ENCODE measurements around the gene KIAA0319L.

Gene KIAA0319L

GRCh38 chr1:35441926-35442579 lies 115.2 kb downstream of the KIAA0319L start:
- H3K27ac Mint-ChIP-seq = peak overlapping the region; percentile 49
- no peaks in the 10 kb centered on the region for H3K9me3 Mint-ChIP-seq
- H3K4me3 Mint-ChIP-seq = no peak overlapping the region
- H3K27me3 Mint-ChIP-seq (ENCODE audit: low read depth, poor library complexity) = no peaks in the 10 kb centered on the region
- H3K36me3 Mint-ChIP-seq (ENCODE audit: low read depth) = peaks cover 19% of the 10 kb centered on the region
- no peaks in the 10 kb centered on the region for H3K4me1 Mint-ChIP-seq
- no peak for TF ChIP-seq CTCF (IDR thresholded peaks at IDR 0.05)
- no peak for DNase-seq

- no peak for TF ChIP-seq CTCF (IDR thresholded peaks at IDR 0.05)
- H3K4me3 Mint-ChIP-seq = no peak overlapping the region
- no peak overlapping the region for H3K27ac Mint-ChIP-seq
- DNase-seq = no peak
- no peaks in the 10 kb centered on the region for H3K9me3 Mint-ChIP-seq
- no peaks in the 10 kb centered on the region for H3K4me1 Mint-ChIP-seq
- H3K27me3 Mint-ChIP-seq (ENCODE audit: low read depth, poor library complexity) = no peaks in the 10 kb centered on the region
- peaks cover 25% of the 10 kb centered on the region for H3K36me3 Mint-ChIP-seq (ENCODE audit: low read depth)
These were observed 117.6 kb downstream of the KIAA0319L start for GRCh38 chr1:35439626-35440025.

GRCh38 chr1:35437200-35437599 lies 120.0 kb downstream of the KIAA0319L start:
- DNase-seq = no peak
- H3K4me3 Mint-ChIP-seq = no peak overlapping the region
- H3K27ac Mint-ChIP-seq = peak overlapping the region; percentile 66
- TF ChIP-seq CTCF (IDR thresholded peaks at IDR 0.05) = no peak
- H3K4me1 Mint-ChIP-seq = no peaks in the 10 kb centered on the region
- no peaks in the 10 kb centered on the region for H3K9me3 Mint-ChIP-seq
- no peaks in the 10 kb centered on the region for H3K27me3 Mint-ChIP-seq (ENCODE audit: low read depth, poor library complexity)
- peaks cover 40% of the 10 kb centered on the region for H3K36me3 Mint-ChIP-seq (ENCODE audit: low read depth)

- DNase-seq = no peak
- peaks cover 46% of the 10 kb centered on the region for H3K36me3 Mint-ChIP-seq (ENCODE audit: low read depth)
These were observed 121.1 kb downstream of the KIAA0319L start for GRCh38 chr1:35436078-35436477.

GRCh38 chr1:35434703-35435102 lies 122.5 kb downstream of the KIAA0319L start:
- Mint-ChIP-seq H3K27me3 (ENCODE audit: low read depth, poor library complexity) (no peaks in the 10 kb centered on the region), H3K4me3 (no peak overlapping the region), H3K36me3 (ENCODE audit: low read depth) (peaks cover 60% of the 10 kb centered on the region), H3K9me3 (no peaks in the 10 kb centered on the region), H3K4me1 (no peaks in the 10 kb centered on the region), H3K27ac (peak overlapping the region; percentile 29)
- no peak for TF ChIP-seq CTCF (IDR thresholded peaks at IDR 0.05)
- DNase-seq = no peak

More at GRCh38 chr1:35436078-35436477, 121.1 kb downstream of the KIAA0319L start:
- no peaks in the 10 kb centered on the region for H3K27me3 Mint-ChIP-seq (ENCODE audit: low read depth, poor library complexity)
- no peak overlapping the region for H3K27ac Mint-ChIP-seq
- TF ChIP-seq CTCF (IDR thresholded peaks at IDR 0.05) = no peak
- H3K4me3 Mint-ChIP-seq = no peak overlapping the region
- no peaks in the 10 kb centered on the region for H3K9me3 Mint-ChIP-seq
- H3K4me1 Mint-ChIP-seq = no peaks in the 10 kb centered on the region

- no peaks in the 10 kb centered on the region for H3K27me3 Mint-ChIP-seq (ENCODE audit: low read depth, poor library complexity)
- no peaks in the 10 kb centered on the region for H3K9me3 Mint-ChIP-seq
- no peaks in the 10 kb centered on the region for H3K4me1 Mint-ChIP-seq
- DNase-seq = no peak
- no peak for TF ChIP-seq CTCF (IDR thresholded peaks at IDR 0.05)
- peaks cover 63% of the 10 kb centered on the region for H3K36me3 Mint-ChIP-seq (ENCODE audit: low read depth)
- H3K4me3 Mint-ChIP-seq = no peak overlapping the region
- H3K27ac Mint-ChIP-seq = peak overlapping the region; percentile 50
These were observed 123.5 kb downstream of the KIAA0319L start for GRCh38 chr1:35433714-35434113.

Data from nephron progenitor cell (in vitro differentiated cells).